GM18505 (cell line): ENCODE data around the gene MUC21.

Experiments used
- ATAC-seq: cut with Tn5 transposase; IDR thresholded peaks from one replicate; pipeline ENCODE4 v1.9.1; 2021; ENCODE audit not compliant: unreplicated experiment
- POLR2A ChIP-seq: IDR thresholded peaks from 4 replicates; pipeline ENCODE4 v1.6.1; 2011; ENCODE audit warnings: borderline replicate concordance; ENCODE audit not compliant: insufficient read depth, insufficient read length; ENCODE audit errors: extremely low read depth

Gene MUC21

DNA sequence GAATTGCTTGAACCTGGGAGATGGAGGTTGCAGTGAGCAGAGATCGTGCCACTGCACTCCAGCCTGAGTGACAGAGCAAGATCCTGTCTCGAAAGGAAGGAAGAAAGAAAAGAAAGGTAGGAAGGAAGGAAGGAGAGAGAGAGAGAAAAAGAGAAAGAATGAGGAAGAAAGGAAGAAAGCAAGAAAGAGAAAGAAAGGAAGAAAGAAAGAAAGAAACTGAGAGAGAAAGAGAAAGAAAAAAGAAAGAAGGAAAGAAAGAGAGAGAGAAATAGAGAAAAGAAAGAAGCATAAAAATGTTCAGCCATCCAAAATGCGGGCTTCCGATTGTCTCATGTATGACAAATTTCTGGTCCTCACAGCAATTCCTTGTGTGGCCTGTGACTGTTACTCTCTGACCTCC, 49.6 kb downstream of the MUC21 start:
- no peak for ATAC-seq

DNA sequence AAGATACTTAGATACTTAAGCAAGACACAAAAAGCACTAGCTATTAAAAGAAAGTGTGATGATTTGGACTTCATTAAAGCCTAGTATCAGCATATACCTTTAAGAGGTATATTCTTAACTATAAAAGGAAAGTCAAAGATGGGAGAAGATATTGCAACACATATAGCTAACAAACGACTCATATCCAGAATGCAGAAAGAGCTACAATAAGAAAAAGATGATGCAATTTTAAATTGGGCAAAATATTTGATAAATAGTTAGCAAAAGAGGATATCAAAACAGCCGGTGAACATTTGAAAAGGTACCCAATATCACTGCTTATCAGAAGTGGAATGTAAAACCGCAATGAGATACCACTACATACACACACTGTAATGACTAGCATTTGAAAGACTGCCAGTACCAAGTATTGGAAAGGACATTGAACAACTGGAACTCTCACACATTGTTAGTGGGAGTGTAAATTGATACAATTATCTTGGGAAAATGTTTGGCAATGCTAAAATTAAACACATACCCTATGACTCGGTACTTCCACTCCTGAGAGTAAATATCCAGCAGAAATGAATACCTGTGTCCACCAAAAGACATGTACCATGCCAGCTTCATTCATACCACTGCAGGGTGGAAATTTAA, 52.5 kb downstream of the MUC21 start:
- TF ChIP-seq POLR2A: no peak
- ATAC-seq: no peak

More for the DNA sequence above, 49.6 kb downstream of the MUC21 start:
- TF ChIP-seq POLR2A: no peak

DNA sequence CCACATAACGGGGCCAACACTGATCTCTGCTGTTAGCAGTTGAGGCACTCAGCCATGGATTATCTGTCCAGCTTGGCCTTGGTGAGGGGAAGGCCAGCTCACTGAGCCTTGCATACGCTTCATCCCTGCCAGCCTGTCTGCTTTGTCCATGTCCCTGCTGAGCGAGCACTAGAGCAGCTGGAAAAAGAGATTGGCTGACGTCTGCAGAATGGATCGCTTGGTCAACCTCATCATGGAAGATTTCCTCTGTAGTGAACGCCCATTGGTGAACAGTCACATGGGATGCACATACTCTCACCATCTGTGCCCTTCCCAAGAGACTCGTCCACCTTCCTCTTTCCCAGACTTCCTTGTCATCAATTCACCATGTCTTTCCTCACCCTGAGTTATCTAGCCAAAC, 53.7 kb downstream of the MUC21 start:
- TF ChIP-seq POLR2A: no peak
- no peak for ATAC-seq

DNA sequence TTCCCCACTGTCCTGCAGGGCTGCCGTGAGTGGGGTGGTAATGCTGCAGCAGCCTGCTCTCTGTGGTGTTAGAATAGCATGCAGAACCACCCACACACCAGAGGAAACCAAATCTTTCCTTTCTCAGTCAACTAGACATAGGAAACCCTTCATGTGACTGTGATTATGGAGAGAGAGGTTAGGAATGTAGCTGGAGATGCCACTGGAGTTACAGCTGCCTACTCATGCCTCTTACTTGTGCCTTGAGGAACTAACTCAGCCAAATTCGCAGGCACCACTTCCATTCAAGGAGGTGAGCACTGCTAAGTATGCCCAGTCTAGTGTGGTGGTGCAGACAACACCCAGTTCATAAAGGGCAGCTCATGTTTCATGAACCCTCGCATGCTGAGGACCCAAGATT, 54.2 kb downstream of the MUC21 start:
- no peak for ATAC-seq
- no peak for TF ChIP-seq POLR2A

DNA sequence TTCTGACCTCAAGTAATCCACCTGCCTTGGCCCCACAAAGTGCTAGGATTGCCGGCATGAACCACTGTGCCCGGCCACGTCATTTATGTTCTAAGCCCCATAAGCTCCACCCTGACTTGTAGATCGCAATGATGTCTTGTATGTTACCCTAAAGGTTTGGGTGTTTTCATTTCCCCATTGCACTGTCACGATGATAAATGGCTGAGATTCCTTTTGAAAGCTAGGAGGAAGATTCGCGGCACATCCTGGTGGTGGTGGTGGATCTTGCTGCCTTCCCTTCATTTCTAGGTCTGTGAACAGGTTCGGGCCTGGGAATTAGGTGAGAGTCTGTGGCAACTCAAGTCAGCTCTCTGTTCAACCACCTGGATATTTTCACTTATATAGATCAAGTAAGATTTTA, 55.0 kb downstream of the MUC21 start:
- no peak for ATAC-seq
- no peak for TF ChIP-seq POLR2A
